ENCODE results near the gene KRT17. TPM values are rescaled to one million over a fixed set of nuclear protein-coding genes. Genes with fewer than 3 reads are reported as not detected.

The KRT17 gene
- total and polyA plus RNA-seq, 2 donors (not counting 1 experiment from before 2014, with no cell fraction given): 0.50 to 0.89 TPM

DNA sequence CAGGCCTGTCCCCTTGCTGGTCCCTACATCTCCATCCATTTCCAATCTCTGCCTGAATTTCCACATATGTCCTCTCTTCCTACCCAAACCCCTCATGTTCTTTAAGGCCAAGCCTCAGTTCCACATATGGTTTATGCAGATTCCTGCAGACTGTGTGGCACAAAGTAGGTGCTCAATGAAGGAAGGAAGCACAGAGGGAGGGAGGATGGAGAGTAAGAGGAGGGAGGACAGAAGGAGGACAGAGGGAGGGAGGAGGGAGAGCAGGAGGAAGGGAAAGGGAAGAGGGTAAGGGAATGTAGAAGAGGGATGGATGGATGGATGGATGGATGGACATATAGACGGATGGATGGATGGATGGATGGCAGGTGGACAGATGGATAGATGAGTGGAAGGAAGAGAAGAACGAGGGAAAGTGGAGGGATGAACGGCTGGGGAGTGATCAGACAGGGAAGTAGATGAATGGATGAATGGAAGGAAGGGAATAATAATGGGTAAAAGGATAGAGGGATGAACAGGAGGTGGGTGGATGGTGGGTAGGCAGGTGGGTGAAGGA is 29.9 kb downstream of the KRT17 start:
- H3K79me2 ChIP-seq (ENCODE audit: control insufficient read depth, insufficient read depth, low read length): no peaks in the 10 kb centered on the region
- TF ChIP-seq EZH2 (IDR thresholded peaks at IDR 0.05; ENCODE audit: low read length, missing control alignments): no peak
- TF ChIP-seq CTCF (conservative IDR thresholded peaks at IDR 0.05 in 1 of 2, IDR thresholded peaks at IDR 0.05 in 1 of 2; ENCODE audit: low read depth in 1 of 2, low read length in 2 of 2): no peak
- no peaks in the 10 kb centered on the region for H3K4me1 ChIP-seq (ENCODE audit: control insufficient read depth, extremely low read depth, insufficient read depth, low read length)
- no peaks in the 10 kb centered on the region for H3K9me3 ChIP-seq (ENCODE audit: control insufficient read depth, insufficient read depth, low read depth, low read length)
- H3K36me3 ChIP-seq (ENCODE audit: control insufficient read depth, insufficient read depth, low read length): no peaks in the 10 kb centered on the region
- no peak overlapping the region for H3K4me2 ChIP-seq (ENCODE audit: extremely low read depth, insufficient read depth, low read length)
- no peak for DNase-seq (ENCODE audit: low read depth in 2 of 2)
- H3K27ac ChIP-seq (ENCODE audit: insufficient read depth, low read length): no peak overlapping the region
- H2AFZ ChIP-seq (ENCODE audit: low read length): no peak overlapping the region
- peaks cover 15% of the 10 kb centered on the region for H3K27me3 ChIP-seq (ENCODE audit: control insufficient read depth, insufficient read depth, low read length)
- H4K20me1 ChIP-seq (ENCODE audit: control insufficient read depth, extremely low read depth, insufficient read depth, low read length): no peaks in the 10 kb centered on the region
- H3K4me3 ChIP-seq (replicated peaks in 1 of 4; ENCODE audit: control extremely low read depth in 1 of 4, insufficient read depth in 1 of 4, low read depth in 3 of 4, low read length in 4 of 4): no peak overlapping the region
- no peak overlapping the region for H3K9ac ChIP-seq (ENCODE audit: insufficient read depth, low read length)

- H3K36me3 ChIP-seq (ENCODE audit: control insufficient read depth, insufficient read depth, low read length): no peaks in the 10 kb centered on the region
- H4K20me1 ChIP-seq (ENCODE audit: control insufficient read depth, extremely low read depth, insufficient read depth, low read length): no peaks in the 10 kb centered on the region
- H3K27me3 ChIP-seq (ENCODE audit: control insufficient read depth, insufficient read depth, low read length): peaks cover 15% of the 10 kb centered on the region
- no peak overlapping the region for H3K4me3 ChIP-seq (replicated peaks in 1 of 4; ENCODE audit: control extremely low read depth in 1 of 4, insufficient read depth in 1 of 4, low read depth in 3 of 4, low read length in 4 of 4)
- no peak overlapping the region for H3K27ac ChIP-seq (ENCODE audit: insufficient read depth, low read length)
- H3K4me1 ChIP-seq (ENCODE audit: control insufficient read depth, extremely low read depth, insufficient read depth, low read length): no peaks in the 10 kb centered on the region
- H3K9ac ChIP-seq (ENCODE audit: insufficient read depth, low read length): no peak overlapping the region
- H3K9me3 ChIP-seq (ENCODE audit: control insufficient read depth, insufficient read depth, low read depth, low read length): no peaks in the 10 kb centered on the region
- DNase-seq (ENCODE audit: low read depth in 2 of 2): no peak
- H3K79me2 ChIP-seq (ENCODE audit: control insufficient read depth, insufficient read depth, low read length): no peaks in the 10 kb centered on the region
- TF ChIP-seq EZH2 (IDR thresholded peaks at IDR 0.05; ENCODE audit: low read length, missing control alignments) (no peak), CTCF (conservative IDR thresholded peaks at IDR 0.05 in 1 of 2, IDR thresholded peaks at IDR 0.05 in 1 of 2; ENCODE audit: low read depth in 1 of 2, low read length in 2 of 2) (no peak)
- no peak overlapping the region for H2AFZ ChIP-seq (ENCODE audit: low read length)
- H3K4me2 ChIP-seq (ENCODE audit: extremely low read depth, insufficient read depth, low read length): no peak overlapping the region
These were observed 30.9 kb downstream of the KRT17 start for GRCh38 chr17:41593306-41593981.

- H3K27ac ChIP-seq (ENCODE audit: insufficient read depth, low read length): no peak overlapping the region
- no peak overlapping the region for H3K9ac ChIP-seq (ENCODE audit: insufficient read depth, low read length)
- H4K20me1 ChIP-seq (ENCODE audit: control insufficient read depth, extremely low read depth, insufficient read depth, low read length): no peaks in the 10 kb centered on the region
- DNase-seq (ENCODE audit: low read depth in 2 of 2): no peak
- no peaks in the 10 kb centered on the region for H3K4me1 ChIP-seq (ENCODE audit: control insufficient read depth, extremely low read depth, insufficient read depth, low read length)
- H3K4me2 ChIP-seq (ENCODE audit: extremely low read depth, insufficient read depth, low read length): no peak overlapping the region
- H2AFZ ChIP-seq (ENCODE audit: low read length): no peak overlapping the region
- H3K4me3 ChIP-seq (replicated peaks in 1 of 4; ENCODE audit: control extremely low read depth in 1 of 4, insufficient read depth in 1 of 4, low read depth in 3 of 4, low read length in 4 of 4): no peak overlapping the region
- TF ChIP-seq EZH2 (IDR thresholded peaks at IDR 0.05; ENCODE audit: low read length, missing control alignments): no peak
- no peak for TF ChIP-seq CTCF (conservative IDR thresholded peaks at IDR 0.05 in 1 of 2, IDR thresholded peaks at IDR 0.05 in 1 of 2; ENCODE audit: low read depth in 1 of 2, low read length in 2 of 2)
- no peaks in the 10 kb centered on the region for H3K36me3 ChIP-seq (ENCODE audit: control insufficient read depth, insufficient read depth, low read length)
- no peaks in the 10 kb centered on the region for H3K79me2 ChIP-seq (ENCODE audit: control insufficient read depth, insufficient read depth, low read length)
- no peaks in the 10 kb centered on the region for H3K9me3 ChIP-seq (ENCODE audit: control insufficient read depth, insufficient read depth, low read depth, low read length)
- H3K27me3 ChIP-seq (ENCODE audit: control insufficient read depth, insufficient read depth, low read length): peaks cover 15% of the 10 kb centered on the region
These were observed 31.6 kb downstream of the KRT17 start for GRCh38 chr17:41592601-41593305.
